GM23338 (cell line): Measurements from ENCODE around the gene MAN2C1. TPM values are rescaled to one million over a fixed set of nuclear protein-coding genes. Genes with fewer than 3 reads are reported as not detected.

Source experiments
- ATAC-seq: fragments of 200-7000 bp; cut with Tn5 transposase; 3 replicates; pipeline ENCODE4 v1.9.1; 2020
- DNase-seq: peaks from one replicate; pipeline ENCODE4 v3.0.0-alpha.2; 2015; ENCODE audit warnings: low spot score
- H2AFZ ChIP-seq: fragments of 200-600 bp; sonication (generic); 2 replicates; pipeline ENCODE4 v1.8.0; 2016; ENCODE audit warnings: antibody characterized with exemption, mild to moderate bottlenecking, moderate library complexity
- H3F3A ChIP-seq: fragments of 200-600 bp; sonication (generic); replicated peaks from 2 replicates; pipeline ENCODE4 v1.8.0; 2017; ENCODE audit warnings: antibody characterized with exemption, mixed run types, low read depth
- H3K27ac ChIP-seq: fragments of 200-600 bp; sonication (generic); 2 replicates; pipeline ENCODE4 v1.6.1; 2016; ENCODE audit warnings: low read depth
- H3K27me3 ChIP-seq: fragments of 200-600 bp; sonication (generic); 2 replicates; pipeline ENCODE4 v1.8.0; 2016; ENCODE audit warnings: mild to moderate bottlenecking, mixed run types, moderate library complexity; ENCODE audit not compliant: insufficient read depth
- H3K36me3 ChIP-seq: fragments of 200-600 bp; sonication (generic); 2 replicates; pipeline ENCODE4 v1.8.0; 2016; ENCODE audit warnings: mild to moderate bottlenecking; ENCODE audit not compliant: insufficient read depth
- H3K4me1 ChIP-seq: fragments of 200-600 bp; sonication (generic); 2 replicates; pipeline ENCODE4 v1.8.0; 2016; ENCODE audit warnings: mild to moderate bottlenecking, moderate library complexity; ENCODE audit not compliant: insufficient read depth
- H3K4me2 ChIP-seq: fragments of 200-600 bp; sonication (generic); 2 replicates; pipeline ENCODE4 v1.7.1; 2017; ENCODE audit warnings: mixed run types
- H3K4me3 ChIP-seq: fragments of 200-600 bp; sonication (generic); 2 replicates; pipeline ENCODE4 v1.6.1; 2016; ENCODE audit warnings: mixed run types
- H3K79me2 ChIP-seq: fragments of 200-600 bp; sonication (generic); replicated peaks from 2 replicates; pipeline ENCODE4 v1.8.0; 2017; ENCODE audit warnings: mild to moderate bottlenecking; ENCODE audit not compliant: insufficient read depth
- H3K9me2 ChIP-seq: fragments of 200-600 bp; sonication (generic); 2 replicates; pipeline ENCODE4 v1.8.0; 2017; ENCODE audit not compliant: insufficient read depth
- H4K20me1 ChIP-seq: fragments of 200-600 bp; sonication (generic); replicated peaks from 2 replicates; pipeline ENCODE4 v1.8.0; 2017; ENCODE audit warnings: mild to moderate bottlenecking; ENCODE audit not compliant: insufficient read depth
- H3K27ac Mint-ChIP-seq: 2 replicates; pipeline ENCODE4 v1.8.0; 2020; ENCODE audit warnings: inconsistent platforms, mild to moderate bottlenecking, moderate library complexity, mixed read lengths
- H3K27me3 Mint-ChIP-seq: 3 replicates; pipeline ENCODE4 v1.8.0; 2022; ENCODE audit warnings: low read depth, mild to moderate bottlenecking, moderate library complexity, mixed read lengths, inconsistent platforms; ENCODE audit not compliant: insufficient read depth, poor library complexity
- H3K36me3 Mint-ChIP-seq: 3 replicates; pipeline ENCODE4 v1.8.0; 2021; ENCODE audit warnings: low read depth, mild to moderate bottlenecking, inconsistent platforms, moderate library complexity, mixed read lengths
- H3K4me1 Mint-ChIP-seq: 3 replicates; pipeline ENCODE4 v1.8.0; 2020; ENCODE audit warnings: mild to moderate bottlenecking, inconsistent platforms, mixed read lengths
- H3K4me3 Mint-ChIP-seq: 3 replicates; pipeline ENCODE4 v1.8.0; 2021; ENCODE audit warnings: moderate library complexity, mild to moderate bottlenecking, inconsistent platforms, mixed read lengths
- H3K9me3 Mint-ChIP-seq: 3 replicates; pipeline ENCODE4 v1.8.0; 2020; ENCODE audit warnings: moderate library complexity, mild to moderate bottlenecking, inconsistent platforms, mixed read lengths
- CREB1 ChIP-seq: fragments of 250-450 bp; sonication (Bioruptor Pico); IDR thresholded peaks from 2 replicates; pipeline ENCODE4 v1.5.0; 2020; ENCODE audit warnings: low read depth, mild to moderate bottlenecking, moderate library complexity
- ETS1 ChIP-seq: IDR thresholded peaks from 2 replicates; pipeline ENCODE4 v1.6.1; 2016; ENCODE audit warnings: antibody characterized with exemption
- EZH2phosphoT487 ChIP-seq: fragments of 200-600 bp; sonication (generic); IDR thresholded peaks from one replicate; pipeline ENCODE4 v1.8.1; 2018; ENCODE audit warnings: antibody characterized with exemption; ENCODE audit not compliant: unreplicated experiment
- JUNB ChIP-seq: IDR thresholded peaks from one replicate; pipeline ENCODE4 v1.6.1; 2016; ENCODE audit warnings: antibody characterized with exemption; ENCODE audit not compliant: unreplicated experiment
- NANOG ChIP-seq: IDR thresholded peaks from 2 replicates; pipeline ENCODE4 v1.6.1; 2016; ENCODE audit warnings: antibody characterized with exemption, borderline replicate concordance
- POLR2AphosphoS5 ChIP-seq: IDR thresholded peaks from 2 replicates; pipeline ENCODE4 v1.6.1; 2016; ENCODE audit warnings: antibody characterized with exemption, low read depth
- STAT1 ChIP-seq: IDR thresholded peaks from one replicate; pipeline ENCODE4 v1.6.1; 2016; ENCODE audit warnings: antibody characterized with exemption; ENCODE audit not compliant: unreplicated experiment
- ZNF114 ChIP-seq: fragments of 250-450 bp; sonication (Bioruptor Pico); IDR thresholded peaks from 2 replicates; pipeline ENCODE4 v1.5.0; 2020; ENCODE audit warnings: mild to moderate bottlenecking, moderate library complexity
- ZNF462 ChIP-seq: fragments of 250-450 bp; sonication (Bioruptor Pico); IDR thresholded peaks from 2 replicates; pipeline ENCODE4 v1.5.0; 2020; ENCODE audit warnings: mild to moderate bottlenecking, moderate library complexity
- polyA plus RNA-seq: library from polyadenylated mRNA; unstranded; fragments of >200 nt; fragmentation: Nextera tagmentation; extraction: Ambion mirVana; gene quantifications from 2 replicates; pipeline ENCODE4 v1.2.1, GENCODE V29; 2016
- total RNA-seq: library from RNA; depleted of rRNA; stranded (reverse); fragments of >200 nt; shearing (Covaris generic); gene quantifications from 2 replicates; pipeline ENCODE4 v1.2.3, GENCODE V29; 2014
- TF ChIP-seq, protein P1 (sequence below), 2 experiments: fragments of 200-600 bp in 1 of 2; sonication (generic) in 1 of 2; conservative IDR thresholded peaks; 2 replicates each; pipeline versions ENCODE4 v1.5.1 to v1.6.1; 2016 to 2017; ENCODE audit warnings: antibody characterized with exemption in 2 of 2, low read depth in 2 of 2, mild to moderate bottlenecking in 2 of 2, moderate library complexity in 1 of 2

Gene MAN2C1
- total and polyA plus RNA-seq, 2 experiments from 2014 or later: 42.3 to 129 TPM

DNA sequence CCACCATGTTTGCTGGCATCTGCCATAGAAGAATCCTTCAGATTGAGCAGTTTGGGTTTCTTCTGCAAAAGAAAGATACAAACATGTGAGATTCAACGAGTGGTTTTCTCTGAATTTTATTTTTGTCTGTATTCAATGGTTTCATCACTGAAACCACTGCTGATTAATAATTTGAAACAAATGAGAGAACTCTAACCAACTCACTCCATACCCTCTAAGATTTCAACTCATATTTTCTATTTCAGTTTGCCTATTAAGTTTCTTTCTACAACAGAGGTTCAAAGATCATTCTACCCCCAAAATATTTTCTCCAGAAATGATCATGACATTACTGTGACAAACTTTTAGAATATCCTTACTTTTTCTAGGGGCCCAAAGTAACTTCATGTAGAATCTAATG, 38.7 kb upstream of the MAN2C1 start (continued):
- TF ChIP-seq ZNF462 (CRISPR knock-in tag) (no peak), STAT1 (no peak), NANOG (no peak), EZH2phosphoT487 (no peak)

- ATAC-seq: no peak
- H3K36me3 Mint-ChIP-seq: peaks cover 91% of the 10 kb centered on the region
- no peak overlapping the region for H3K27ac Mint-ChIP-seq
Observed at GRCh38 chr15:75403892-75404291, 35.5 kb upstream of the MAN2C1 start.

GRCh38 chr15:75397494-75397893, 29.1 kb upstream of the MAN2C1 start:
- no peaks in the 10 kb centered on the region for H3K4me1 ChIP-seq
- Mint-ChIP-seq H3K36me3 (peaks cover 83% of the 10 kb centered on the region), H3K4me3 (no peak overlapping the region), H3K4me1 (no peaks in the 10 kb centered on the region), H3K9me3 (no peaks in the 10 kb centered on the region), H3K27me3 (no peaks in the 10 kb centered on the region), H3K27ac (no peak overlapping the region)
- H3K36me3 ChIP-seq: peaks cover 78% of the 10 kb centered on the region
- peak overlapping the region; percentile 50; the same call in 1 of the 2 replicates for H3K27ac ChIP-seq
- H3F3A ChIP-seq: 0 out of 2 replicates have a peak, but pooled peaks cover 5% of the 10 kb centered on the region
- peaks cover 7% of the 10 kb centered on the region; the same call in 1 of the 2 replicates for H3K79me2 ChIP-seq
- H3K9me2 ChIP-seq: no peaks in the 10 kb centered on the region
- H3K4me2 ChIP-seq: no peak overlapping the region
- H4K20me1 ChIP-seq: peaks cover 34% of the 10 kb centered on the region
- DNase-seq: no peak
- no peaks in the 10 kb centered on the region for H3K27me3 ChIP-seq
- no peak for ATAC-seq
- no peak overlapping the region for H2AFZ ChIP-seq
- no peak overlapping the region for H3K4me3 ChIP-seq
- TF ChIP-seq CREB1 (CRISPR knock-in tag) (no peak), JUNB (no peak), POLR2AphosphoS5 (no peak), ETS1 (no peak), STAT1 (no peak), EZH2phosphoT487 (no peak), ZNF114 (CRISPR knock-in tag) (no peak)
- TF ChIP-seq, protein P1, sequence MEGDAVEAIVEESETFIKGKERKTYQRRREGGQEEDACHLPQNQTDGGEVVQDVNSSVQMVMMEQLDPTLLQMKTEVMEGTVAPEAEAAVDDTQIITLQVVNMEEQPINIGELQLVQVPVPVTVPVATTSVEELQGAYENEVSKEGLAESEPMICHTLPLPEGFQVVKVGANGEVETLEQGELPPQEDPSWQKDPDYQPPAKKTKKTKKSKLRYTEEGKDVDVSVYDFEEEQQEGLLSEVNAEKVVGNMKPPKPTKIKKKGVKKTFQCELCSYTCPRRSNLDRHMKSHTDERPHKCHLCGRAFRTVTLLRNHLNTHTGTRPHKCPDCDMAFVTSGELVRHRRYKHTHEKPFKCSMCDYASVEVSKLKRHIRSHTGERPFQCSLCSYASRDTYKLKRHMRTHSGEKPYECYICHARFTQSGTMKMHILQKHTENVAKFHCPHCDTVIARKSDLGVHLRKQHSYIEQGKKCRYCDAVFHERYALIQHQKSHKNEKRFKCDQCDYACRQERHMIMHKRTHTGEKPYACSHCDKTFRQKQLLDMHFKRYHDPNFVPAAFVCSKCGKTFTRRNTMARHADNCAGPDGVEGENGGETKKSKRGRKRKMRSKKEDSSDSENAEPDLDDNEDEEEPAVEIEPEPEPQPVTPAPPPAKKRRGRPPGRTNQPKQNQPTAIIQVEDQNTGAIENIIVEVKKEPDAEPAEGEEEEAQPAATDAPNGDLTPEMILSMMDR (conservative IDR thresholded peaks at IDR 0.05; ENCODE audit: low read depth in 2 of 2): no peak

More at GRCh38 chr15:75403892-75404291, 35.5 kb upstream of the MAN2C1 start:
- H3K4me1 ChIP-seq: no peaks in the 10 kb centered on the region
- no peaks in the 10 kb centered on the region for H3K27me3 ChIP-seq
- TF ChIP-seq NANOG: no peak
- no peak for DNase-seq
- no peak overlapping the region for H3K27ac ChIP-seq
- H4K20me1 ChIP-seq: peaks cover 10% of the 10 kb centered on the region
- peaks cover 3% of the 10 kb centered on the region for H3K27me3 Mint-ChIP-seq
- no peak overlapping the region for H3K4me3 ChIP-seq
- no peaks in the 10 kb centered on the region for H3K9me2 ChIP-seq
- no peak overlapping the region for H3K4me2 ChIP-seq
- H2AFZ ChIP-seq: no peak overlapping the region
- peaks cover 60% of the 10 kb centered on the region for H3K36me3 ChIP-seq
- no peak overlapping the region for H3K4me3 Mint-ChIP-seq
- H3K79me2 ChIP-seq: 0 out of 2 replicates have a peak, but pooled peaks cover 14% of the 10 kb centered on the region
- no peaks in the 10 kb centered on the region for H3K4me1 Mint-ChIP-seq
- H3F3A ChIP-seq: 0 out of 2 replicates have a peak, but pooled peaks cover 4% of the 10 kb centered on the region
- H3K9me3 Mint-ChIP-seq: no peaks in the 10 kb centered on the region
